HG02970 (cell line): ENCODE results near the gene TMTC1.

Experiments
- ATAC-seq: cut with Tn5 transposase; IDR thresholded peaks from one replicate; pipeline ENCODE4 v1.9.1; 2021; ENCODE audit warnings: mild to moderate bottlenecking, moderate library complexity, moderate number of reproducible peaks; ENCODE audit not compliant: unreplicated experiment, low FRiP score

Gene TMTC1

GRCh38 chr12:29552324-29552927 is 231.3 kb downstream of the TMTC1 start:
- no peak for ATAC-seq

DNA sequence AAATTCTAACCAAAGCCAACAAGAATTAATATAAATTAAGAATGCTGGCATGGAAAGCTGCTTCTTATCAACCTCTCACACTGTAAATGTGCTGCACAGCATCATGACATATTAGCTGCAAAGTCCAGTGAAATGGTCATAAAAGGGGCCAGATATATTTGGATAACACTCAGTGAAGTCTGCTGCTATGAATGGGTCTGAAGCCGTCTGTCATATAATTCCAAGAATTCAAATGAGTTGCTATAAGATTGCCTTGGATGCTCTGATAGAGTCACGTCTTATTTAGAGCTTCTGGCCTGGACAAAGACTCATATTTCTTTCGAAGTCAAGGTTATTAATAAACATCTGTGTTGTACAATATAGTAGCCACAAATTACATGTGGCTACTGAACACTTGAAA is 231.9 kb downstream of the TMTC1 start:
- ATAC-seq, result no peak

DNA sequence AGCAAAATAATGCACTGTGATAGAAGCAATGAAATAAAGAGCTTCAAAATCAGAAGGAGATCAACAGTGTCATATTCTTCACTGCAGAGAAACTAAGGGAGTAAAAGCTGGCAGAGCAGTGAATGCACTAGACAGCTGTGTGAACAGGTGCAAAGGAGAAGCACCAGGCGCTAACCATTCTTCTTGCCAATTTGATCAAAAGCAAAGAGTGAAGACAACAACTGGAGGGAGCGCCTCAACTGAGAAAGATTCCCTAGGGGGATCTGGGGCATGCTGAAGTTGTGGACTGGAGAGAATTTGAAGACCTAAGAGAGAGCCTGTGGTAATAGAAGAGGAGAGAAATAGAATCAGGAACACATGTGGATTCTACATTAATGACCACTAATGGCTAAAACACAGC is 235.9 kb downstream of the TMTC1 start:
- ATAC-seq, result no peak

GRCh38 chr12:29547151-29547632 is 236.6 kb downstream of the TMTC1 start:
- ATAC-seq, result no peak

GRCh38 chr12:29546000-29546399 is 237.7 kb downstream of the TMTC1 start:
- no peak for ATAC-seq

DNA sequence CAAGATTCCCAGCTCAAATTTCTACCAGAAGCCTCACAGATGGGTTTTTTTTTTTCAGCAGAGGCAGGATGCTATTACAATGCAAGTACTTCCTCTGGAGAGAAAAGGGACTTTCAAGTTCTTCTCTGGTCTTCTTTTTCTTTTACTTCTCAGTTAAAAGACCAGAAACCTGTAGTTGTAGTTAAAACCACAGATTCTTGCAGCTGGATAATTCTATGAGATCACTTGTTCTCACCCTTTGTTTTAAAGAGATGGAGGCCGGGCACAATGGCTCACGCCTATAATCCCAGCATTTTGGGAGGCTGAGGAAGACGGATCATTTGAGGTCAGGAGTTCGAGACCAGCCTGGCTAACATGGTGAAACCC is 238.7 kb downstream of the TMTC1 start:
- ATAC-seq, result no peak

GRCh38 chr12:29544428-29545101 is 239.2 kb downstream of the TMTC1 start:
- ATAC-seq, result no peak

DNA sequence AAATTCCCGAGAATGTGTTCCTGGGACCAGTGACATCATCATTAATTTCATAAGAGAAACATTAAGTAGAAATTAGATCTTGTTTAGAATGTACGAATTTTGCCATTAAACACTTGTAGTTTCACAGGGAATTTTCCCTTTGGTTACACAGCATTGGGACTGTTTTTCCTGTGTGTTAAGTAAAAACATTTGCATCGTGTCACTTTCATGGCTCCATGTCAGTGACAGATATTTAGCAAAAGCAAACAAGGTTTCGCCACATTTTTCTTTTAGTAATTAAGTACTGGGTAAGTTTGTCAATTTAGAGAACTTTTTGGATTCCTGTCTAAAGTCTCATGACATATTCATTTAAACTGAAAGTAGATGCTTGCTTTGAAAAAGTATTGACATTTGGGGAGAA is 240.7 kb downstream of the TMTC1 start:
- no peak for ATAC-seq

DNA sequence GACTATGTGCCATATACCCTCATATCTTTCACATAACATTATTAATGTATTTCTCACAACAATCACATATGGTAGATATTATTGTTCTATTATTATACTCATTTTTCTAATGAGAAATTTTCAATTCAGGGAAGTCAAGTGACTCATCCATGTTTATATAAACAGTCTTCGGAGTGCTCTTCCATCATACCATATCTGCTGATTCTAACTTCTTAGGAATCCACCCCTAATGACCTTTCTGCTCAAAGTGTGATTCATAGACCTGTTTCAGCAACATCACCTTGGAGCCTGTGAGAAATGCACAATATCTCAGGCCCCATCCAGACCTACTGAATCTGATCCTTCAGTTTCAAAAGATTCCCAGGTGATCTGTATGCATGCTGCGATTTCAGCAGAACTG is 246.4 kb downstream of the TMTC1 start:
- ATAC-seq, result no peak

GRCh38 chr12:29534935-29535334 is 248.8 kb downstream of the TMTC1 start:
- ATAC-seq, result no peak

DNA sequence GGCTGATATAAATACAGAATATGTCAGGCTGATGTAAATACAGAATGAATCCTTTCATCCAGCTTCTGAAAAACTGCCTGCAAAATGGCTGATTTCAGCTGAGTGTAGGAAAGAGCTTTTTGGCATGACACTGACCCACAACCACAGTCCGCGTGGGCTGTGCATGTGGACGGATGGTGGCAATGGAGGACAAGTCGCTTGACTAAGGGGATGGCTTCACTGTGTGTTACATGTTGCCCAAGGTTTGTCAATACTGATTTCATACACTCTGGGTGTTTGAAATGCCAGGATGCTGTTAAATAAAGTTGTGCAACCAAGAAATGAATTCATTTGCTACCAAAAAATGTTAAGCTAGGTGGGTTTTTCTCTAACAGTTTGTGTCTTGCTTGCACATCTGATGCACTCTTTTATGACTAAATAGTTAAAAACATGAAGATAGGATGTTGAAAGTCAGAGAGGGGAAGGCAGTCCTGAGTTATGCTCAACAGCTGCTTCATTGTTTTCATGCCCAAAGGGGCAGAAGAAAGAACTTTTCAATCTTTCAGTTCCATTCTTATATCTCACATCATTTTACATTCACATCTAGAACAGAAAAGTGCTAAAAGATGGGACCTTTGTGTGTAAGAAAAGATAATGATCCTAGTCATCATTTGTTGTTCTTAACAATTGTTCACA is 249.8 kb downstream of the TMTC1 start:
- no peak for ATAC-seq

GRCh38 chr12:29531471-29531870 is 252.3 kb downstream of the TMTC1 start:
- no peak for ATAC-seq

GRCh38 chr12:29530436-29530835 is 253.3 kb downstream of the TMTC1 start:
- no peak for ATAC-seq

GRCh38 chr12:29528161-29528560 is 255.6 kb downstream of the TMTC1 start:
- no peak for ATAC-seq

- ATAC-seq, result no peak
Observed at GRCh38 chr12:29521951-29522350, 261.8 kb downstream of the TMTC1 start.

GRCh38 chr12:29519585-29520182 is 264.1 kb downstream of the TMTC1 start:
- no peak for ATAC-seq

DNA sequence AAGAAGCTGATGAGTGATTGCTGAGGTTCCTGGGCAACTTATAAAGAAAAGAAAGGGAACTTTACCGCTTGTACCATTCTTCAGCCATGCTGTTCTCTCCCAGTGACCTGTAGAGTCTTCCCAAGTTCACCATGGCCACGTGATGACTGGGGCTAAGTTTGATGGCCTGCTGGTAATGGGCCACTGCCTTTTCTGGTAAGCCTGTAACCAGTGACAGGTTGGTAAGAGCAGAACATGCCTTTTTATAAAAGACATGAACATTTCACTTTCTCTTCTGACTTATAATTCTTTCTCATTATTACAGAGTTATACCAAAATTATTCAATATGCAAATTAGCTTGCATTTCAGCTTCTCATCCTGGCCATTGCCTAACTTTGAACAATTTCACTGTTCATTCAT is 265.3 kb downstream of the TMTC1 start:
- no peak for ATAC-seq

GRCh38 chr12:29517264-29517663 is 266.5 kb downstream of the TMTC1 start:
- ATAC-seq, result no peak

DNA sequence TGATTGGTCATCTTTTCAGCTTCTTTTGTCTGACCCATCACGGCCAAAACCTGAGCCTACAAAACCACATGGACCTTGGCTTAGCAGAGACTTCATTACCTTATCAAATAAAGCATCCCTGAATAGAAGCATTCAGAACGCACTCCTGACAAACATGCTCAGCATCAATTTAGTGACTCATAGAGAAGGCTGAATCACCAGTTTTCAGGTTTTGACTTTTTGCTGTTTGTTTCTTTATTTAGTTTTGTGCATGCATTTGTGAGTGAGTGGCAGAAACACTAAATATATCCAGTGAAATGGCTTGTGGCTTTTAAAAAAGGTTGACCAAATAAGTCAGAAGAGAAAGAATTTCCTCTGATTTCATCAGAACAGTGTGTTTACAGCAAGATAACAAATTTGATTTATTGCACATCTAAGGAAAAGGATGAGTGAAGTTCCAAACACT is 267.3 kb downstream of the TMTC1 start:
- no peak for ATAC-seq

GRCh38 chr12:29510591-29511185 is 273.1 kb downstream of the TMTC1 start:
- no peak for ATAC-seq

- no peak for ATAC-seq
Observed at GRCh38 chr12:29509503-29509902, 274.2 kb downstream of the TMTC1 start.
